HG03060 (cell line): ENCODE results near the gene SLIT3.

Source experiments
- ATAC-seq: cut with Tn5 transposase; IDR thresholded peaks from one replicate; pipeline ENCODE4 v1.9.1; 2021; ENCODE audit warnings: low read depth, moderate number of reproducible peaks; ENCODE audit not compliant: unreplicated experiment

SLIT3 gene

DNA sequence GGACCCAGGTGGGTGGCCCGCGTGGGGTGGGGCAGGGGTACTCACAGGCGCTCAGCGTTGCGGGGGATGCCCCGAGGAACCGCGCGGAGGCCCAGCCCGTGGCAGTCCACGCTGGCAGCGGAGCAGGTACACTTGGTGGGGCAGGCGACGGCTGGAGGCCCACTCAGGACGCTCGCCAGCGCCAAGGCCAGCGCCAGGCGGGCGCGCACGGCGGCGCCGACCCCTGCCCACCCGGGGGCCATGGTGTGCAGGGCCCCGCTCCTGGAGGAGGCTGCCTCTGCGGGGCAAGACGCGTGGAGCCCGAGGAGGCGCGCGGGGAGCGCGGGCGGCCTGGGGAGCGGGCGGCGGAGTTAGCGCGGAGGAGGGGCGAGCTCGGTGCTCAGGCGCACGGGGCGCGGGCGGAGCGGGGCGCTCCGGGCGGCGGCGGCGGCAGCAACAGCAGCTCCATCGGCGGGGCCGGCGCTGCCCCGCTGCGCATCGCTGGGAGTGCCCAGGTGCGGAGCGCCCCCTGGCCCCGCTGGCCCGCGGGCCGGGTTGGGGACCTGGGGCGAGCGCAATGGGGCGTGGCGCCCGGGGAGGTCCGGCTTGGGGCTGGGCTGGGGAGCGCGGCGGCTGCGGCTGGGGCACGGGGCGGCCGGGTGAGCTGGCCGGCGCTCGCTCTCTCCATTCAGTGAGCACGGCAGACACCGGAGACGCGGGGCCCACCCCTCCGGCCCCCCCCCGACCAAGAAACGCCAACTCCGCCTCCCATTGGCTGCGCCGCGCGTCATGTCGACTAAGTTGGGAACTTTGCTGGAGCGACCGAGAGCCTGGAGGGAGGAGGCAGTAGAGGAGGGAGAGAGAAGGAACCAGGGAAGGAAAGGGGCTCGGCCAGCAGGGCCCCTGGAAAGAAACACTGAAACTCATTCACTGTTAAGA is at the start of gene SLIT3:
Gene SLIT3 (minus strand): TSS at position 672 of the 918 bp plus-strand sequence. CDS start 430 bp downstream, at position 242.
- ATAC-seq, result no peak

DNA sequence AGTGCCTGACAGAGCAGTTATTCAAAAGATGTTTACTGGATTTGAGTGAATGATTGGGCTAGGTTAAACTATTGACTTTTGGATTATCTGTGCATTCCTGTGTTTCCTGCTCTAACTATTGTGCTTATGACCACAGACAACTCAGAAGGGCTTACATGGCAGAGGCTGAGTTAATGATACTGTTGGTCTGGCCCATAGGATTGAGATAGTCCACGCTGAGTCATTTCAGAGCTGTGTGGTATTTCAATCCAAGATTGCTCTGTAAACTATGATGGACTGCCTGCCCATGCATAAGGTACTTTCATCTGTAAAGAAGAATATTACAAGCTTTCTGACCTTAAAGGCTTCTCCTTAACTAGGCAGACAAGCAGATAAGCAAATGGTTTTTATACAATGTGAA is 49.1 kb upstream of the SLIT3 start:
- ATAC-seq, result no peak

DNA sequence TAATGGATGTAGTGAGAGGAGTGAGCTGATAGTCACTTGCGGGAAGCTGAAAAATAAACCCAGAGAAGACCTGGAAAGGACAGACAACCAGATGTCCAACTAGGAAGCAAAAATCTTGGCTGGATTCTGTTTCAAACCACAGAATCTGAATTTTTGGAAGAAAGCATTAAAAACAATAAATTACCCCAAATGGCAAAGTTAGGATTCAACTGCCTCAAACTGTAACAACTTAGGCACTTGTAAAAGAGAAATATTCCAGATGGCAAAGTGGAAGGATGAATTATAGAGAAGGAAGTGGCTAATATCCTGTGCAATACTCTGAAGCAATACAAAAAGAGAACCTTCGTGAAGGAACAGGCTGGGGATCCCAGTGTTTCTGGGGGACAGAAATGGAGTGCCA is 46.8 kb upstream of the SLIT3 start:
- ATAC-seq, result no peak

- no peak for ATAC-seq
Measured at GRCh38 chr5:169344629-169345028, 43.7 kb upstream of the SLIT3 start.

DNA sequence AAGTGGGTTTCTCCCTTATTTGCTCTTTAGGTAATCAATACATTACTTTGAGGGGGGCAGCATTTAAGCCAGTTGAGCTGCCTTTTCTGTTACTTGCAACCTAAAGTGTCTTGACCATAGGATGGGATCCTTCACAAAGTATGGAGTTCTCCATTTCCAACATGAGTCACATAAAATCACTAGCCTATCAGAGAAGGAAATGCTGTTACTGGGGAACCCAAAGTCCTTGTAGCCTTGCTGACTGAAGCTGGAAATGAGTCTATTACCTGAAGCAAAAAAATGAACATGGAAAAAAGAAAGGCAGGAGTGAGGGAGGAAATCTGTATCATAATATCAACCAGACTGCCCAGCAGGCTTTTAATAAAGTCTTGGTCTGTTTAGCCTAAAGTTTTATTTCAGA is 42.8 kb upstream of the SLIT3 start:
- ATAC-seq, result no peak

DNA sequence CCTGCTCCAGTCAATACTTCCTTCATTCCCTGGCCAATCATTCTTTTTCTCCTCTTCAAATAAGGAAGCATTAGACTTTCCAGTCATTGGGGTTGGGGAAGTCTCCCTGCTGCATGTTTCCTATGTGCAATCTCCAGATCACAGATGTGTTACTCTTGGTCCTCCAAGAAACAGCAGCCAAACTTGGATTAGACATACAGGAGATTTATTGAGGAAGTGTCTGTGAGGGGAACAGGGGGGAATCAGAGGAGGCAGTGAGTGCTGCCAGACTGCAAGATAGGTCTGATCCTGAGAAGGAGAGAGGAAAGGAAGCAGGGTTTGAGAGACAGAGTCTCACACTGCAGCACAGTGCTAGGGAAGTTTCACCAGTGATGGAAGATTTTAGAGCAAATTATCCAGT is 40.6 kb upstream of the SLIT3 start:
- no peak for ATAC-seq

- peak; percentile 60 for ATAC-seq
Measured at GRCh38 chr5:169339869-169340268, 38.9 kb upstream of the SLIT3 start.

- no peak for ATAC-seq
Measured at GRCh38 chr5:169336242-169336641, 35.3 kb upstream of the SLIT3 start.

DNA sequence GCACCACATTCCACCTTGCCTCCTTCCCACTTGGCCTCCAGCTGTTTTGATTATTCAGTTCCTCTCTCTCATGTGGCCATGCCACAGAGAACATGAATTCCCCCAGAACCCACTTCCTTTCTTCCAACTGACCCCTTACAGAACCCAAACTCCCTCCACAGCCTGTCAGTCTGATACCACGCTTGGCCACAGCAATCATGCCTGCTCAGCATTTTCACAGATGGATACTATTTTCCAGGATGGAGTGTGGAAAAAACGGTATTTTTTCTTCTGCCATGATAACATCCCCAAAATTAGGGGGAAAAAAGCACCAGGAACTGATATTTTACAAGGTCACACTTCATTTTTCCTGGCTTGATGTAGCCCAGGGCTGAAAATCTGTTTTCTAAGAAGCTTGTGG is 34.9 kb upstream of the SLIT3 start:
- ATAC-seq, result no peak

GRCh38 chr5:169333518-169333917 is 32.6 kb upstream of the SLIT3 start:
- ATAC-seq, result no peak

- no peak for ATAC-seq
Measured at GRCh38 chr5:169331292-169331852, 30.4 kb upstream of the SLIT3 start.

- ATAC-seq, result no peak
Measured at GRCh38 chr5:169328401-169328800, 27.5 kb upstream of the SLIT3 start.

DNA sequence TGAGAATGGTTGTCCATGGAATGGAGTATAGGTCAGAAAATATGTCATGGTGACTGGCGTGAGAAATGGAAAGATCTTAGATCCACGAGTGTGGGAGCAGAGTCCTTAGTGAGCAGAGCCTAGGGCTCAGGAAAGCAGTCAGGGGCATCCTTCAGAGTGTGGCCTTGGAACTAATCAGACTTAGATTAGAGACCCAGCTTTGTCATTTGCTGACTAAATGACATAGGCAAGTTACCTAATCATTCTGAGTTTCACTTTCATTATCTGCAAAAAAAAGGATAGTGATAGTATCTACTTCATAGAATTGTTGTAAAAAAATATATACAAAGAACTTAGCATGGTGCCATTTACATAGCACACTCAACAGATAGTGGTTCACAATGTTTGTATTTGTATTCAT is 24.3 kb upstream of the SLIT3 start:
- no peak for ATAC-seq

DNA sequence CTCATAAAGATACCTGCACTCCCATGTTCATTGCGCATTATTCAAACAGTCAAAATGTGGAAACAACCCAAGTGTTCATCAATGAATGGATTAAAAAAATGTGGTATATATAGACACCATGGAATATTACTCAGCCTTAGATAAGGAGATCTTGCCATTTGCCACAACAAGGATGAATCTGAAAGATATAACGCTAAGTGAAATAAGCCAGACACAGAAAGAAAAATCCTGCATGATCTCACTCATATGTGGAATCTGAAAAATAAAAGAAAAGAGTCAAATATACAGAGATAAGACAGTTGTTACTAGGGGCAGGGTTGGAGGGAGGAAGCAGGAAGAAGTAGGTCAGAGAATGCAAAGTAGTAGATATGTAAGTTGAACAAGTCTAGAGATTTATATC is 17.6 kb upstream of the SLIT3 start:
- no peak for ATAC-seq

DNA sequence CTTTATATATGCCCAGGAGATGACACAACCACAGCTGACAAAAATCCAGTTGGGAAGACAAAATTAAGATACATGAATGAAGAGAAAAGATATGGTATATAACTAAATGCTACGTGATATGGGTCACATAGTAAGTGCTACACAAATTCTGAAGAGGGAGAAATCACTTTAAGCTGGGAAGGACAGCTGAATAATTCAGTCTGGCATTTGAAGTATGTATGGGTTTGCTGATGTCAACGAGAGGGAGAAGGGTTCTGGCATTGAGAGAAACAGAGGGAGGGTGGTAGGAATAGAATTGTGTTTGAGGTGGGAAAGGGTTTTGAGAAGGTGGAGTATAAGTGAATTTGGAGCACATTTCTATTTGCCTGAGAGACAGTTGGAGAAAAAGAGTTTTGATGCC is 6.7 kb upstream of the SLIT3 start:
- ATAC-seq, result no peak

GRCh38 chr5:169305366-169305765 is 4.4 kb upstream of the SLIT3 start:
- ATAC-seq, result no peak

GRCh38 chr5:169304175-169304574 is 3.2 kb upstream of the SLIT3 start:
- no peak for ATAC-seq

- ATAC-seq, result no peak
Measured at GRCh38 chr5:169303119-169303515, 2.2 kb upstream of the SLIT3 start.

- ATAC-seq, result no peak
Measured at GRCh38 chr5:169302491-169303118, 1.7 kb upstream of the SLIT3 start.

DNA sequence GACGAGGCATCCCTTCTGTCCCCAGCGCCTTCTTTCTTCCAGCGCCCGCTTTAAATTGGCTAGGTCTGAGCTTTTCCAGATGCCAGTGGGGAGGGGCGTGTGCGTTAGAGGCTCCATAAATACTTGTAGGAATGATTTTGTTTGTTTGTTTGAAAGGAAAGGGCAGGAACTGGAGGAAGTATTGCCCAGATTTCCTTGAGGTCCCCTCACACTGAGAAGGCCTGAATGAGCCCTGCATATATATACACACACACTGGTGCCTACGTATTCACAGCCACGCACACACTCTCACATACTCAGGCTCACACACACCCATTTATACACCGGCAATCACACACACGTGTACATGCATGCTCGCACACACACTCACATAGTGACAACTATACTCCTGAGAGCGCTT is 1.0 kb upstream of the SLIT3 start:
- no peak for ATAC-seq

GRCh38 chr5:169301386-169301934 is 521 bp upstream of the SLIT3 start:
- ATAC-seq, result no peak
